Liver (tissue), 3 donors: ENCODE measurements around the gene CCL19.

Experiments
- ATF3 ChIP-seq: IDR thresholded peaks from 2 replicates; pipeline ENCODE4 v1.6.1; 2016; ENCODE audit warnings: antibody characterized with exemption
- EGR1 ChIP-seq, 2 donors: IDR thresholded peaks; 2 replicates each; pipeline ENCODE4 v1.6.1; 2016 to 2018; ENCODE audit warnings: antibody characterized with exemption in 2 of 2, low read depth in 2 of 2
- FOXA2 ChIP-seq: IDR thresholded peaks from 2 replicates; pipeline ENCODE4 v1.6.1; 2016; ENCODE audit warnings: antibody characterized with exemption
- GABPA ChIP-seq, 2 donors: IDR thresholded peaks in 1 of 2; conservative IDR thresholded peaks in 1 of 2; 2 replicates each; pipeline ENCODE4 v1.6.1; 2016; ENCODE audit warnings: antibody characterized with exemption in 2 of 2, mild to moderate bottlenecking in 1 of 2, moderate library complexity in 1 of 2
- JUND ChIP-seq, 2 donors: IDR thresholded peaks; 2 replicates each; pipeline ENCODE4 v1.6.1; 2016; ENCODE audit warnings: antibody characterized with exemption in 2 of 2
- MAX ChIP-seq: IDR thresholded peaks from 2 replicates; pipeline ENCODE4 v1.6.1; 2016; ENCODE audit warnings: antibody characterized with exemption
- RAD21 ChIP-seq, 2 donors: IDR thresholded peaks; 2 replicates each; pipeline ENCODE4 v1.6.1; 2016; ENCODE audit warnings: antibody characterized with exemption in 2 of 2, mild to moderate bottlenecking in 2 of 2
- REST ChIP-seq: IDR thresholded peaks from 2 replicates; pipeline ENCODE4 v1.6.1; 2016; ENCODE audit warnings: antibody characterized with exemption, mild to moderate bottlenecking
- SP1 ChIP-seq: IDR thresholded peaks from 2 replicates; pipeline ENCODE4 v1.6.1; 2018; ENCODE audit warnings: antibody characterized with exemption, mild to moderate bottlenecking
- TF ChIP-seq, protein P1 (sequence below): fragments of 150-350 bp; IDR thresholded peaks from 2 replicates; pipeline ENCODE4 v1.5.1; 2017; ENCODE audit warnings: improper control_type of control experiment, low read depth, low read length; ENCODE audit not compliant: missing input control
- TF ChIP-seq, protein P2 (sequence below): IDR thresholded peaks from 2 replicates; pipeline ENCODE4 v1.6.1; 2016; ENCODE audit warnings: antibody characterized with exemption
- donor health status: healthy.
- donor health status: healthy.

GRCh38 chr9:34686732-34687131 is 4.3 kb downstream of the CCL19 start:
- TF ChIP-seq, protein P1, sequence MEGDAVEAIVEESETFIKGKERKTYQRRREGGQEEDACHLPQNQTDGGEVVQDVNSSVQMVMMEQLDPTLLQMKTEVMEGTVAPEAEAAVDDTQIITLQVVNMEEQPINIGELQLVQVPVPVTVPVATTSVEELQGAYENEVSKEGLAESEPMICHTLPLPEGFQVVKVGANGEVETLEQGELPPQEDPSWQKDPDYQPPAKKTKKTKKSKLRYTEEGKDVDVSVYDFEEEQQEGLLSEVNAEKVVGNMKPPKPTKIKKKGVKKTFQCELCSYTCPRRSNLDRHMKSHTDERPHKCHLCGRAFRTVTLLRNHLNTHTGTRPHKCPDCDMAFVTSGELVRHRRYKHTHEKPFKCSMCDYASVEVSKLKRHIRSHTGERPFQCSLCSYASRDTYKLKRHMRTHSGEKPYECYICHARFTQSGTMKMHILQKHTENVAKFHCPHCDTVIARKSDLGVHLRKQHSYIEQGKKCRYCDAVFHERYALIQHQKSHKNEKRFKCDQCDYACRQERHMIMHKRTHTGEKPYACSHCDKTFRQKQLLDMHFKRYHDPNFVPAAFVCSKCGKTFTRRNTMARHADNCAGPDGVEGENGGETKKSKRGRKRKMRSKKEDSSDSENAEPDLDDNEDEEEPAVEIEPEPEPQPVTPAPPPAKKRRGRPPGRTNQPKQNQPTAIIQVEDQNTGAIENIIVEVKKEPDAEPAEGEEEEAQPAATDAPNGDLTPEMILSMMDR: no peak
- no peak for TF ChIP-seq MAX
- TF ChIP-seq REST: no peak
- no peak for TF ChIP-seq ATF3
- no peak for TF ChIP-seq RAD21 (IDR thresholded peaks at IDR 0.05)
- no peak for TF ChIP-seq SP1
- no peak for TF ChIP-seq FOXA2
- no peak for TF ChIP-seq EGR1 (IDR thresholded peaks at IDR 0.05; ENCODE audit: low read depth in 2 of 2)
- TF ChIP-seq GABPA (IDR thresholded peaks at IDR 0.05 in 1 of 2, conservative IDR thresholded peaks at IDR 0.05 in 1 of 2): no peak
- TF ChIP-seq, protein P2, sequence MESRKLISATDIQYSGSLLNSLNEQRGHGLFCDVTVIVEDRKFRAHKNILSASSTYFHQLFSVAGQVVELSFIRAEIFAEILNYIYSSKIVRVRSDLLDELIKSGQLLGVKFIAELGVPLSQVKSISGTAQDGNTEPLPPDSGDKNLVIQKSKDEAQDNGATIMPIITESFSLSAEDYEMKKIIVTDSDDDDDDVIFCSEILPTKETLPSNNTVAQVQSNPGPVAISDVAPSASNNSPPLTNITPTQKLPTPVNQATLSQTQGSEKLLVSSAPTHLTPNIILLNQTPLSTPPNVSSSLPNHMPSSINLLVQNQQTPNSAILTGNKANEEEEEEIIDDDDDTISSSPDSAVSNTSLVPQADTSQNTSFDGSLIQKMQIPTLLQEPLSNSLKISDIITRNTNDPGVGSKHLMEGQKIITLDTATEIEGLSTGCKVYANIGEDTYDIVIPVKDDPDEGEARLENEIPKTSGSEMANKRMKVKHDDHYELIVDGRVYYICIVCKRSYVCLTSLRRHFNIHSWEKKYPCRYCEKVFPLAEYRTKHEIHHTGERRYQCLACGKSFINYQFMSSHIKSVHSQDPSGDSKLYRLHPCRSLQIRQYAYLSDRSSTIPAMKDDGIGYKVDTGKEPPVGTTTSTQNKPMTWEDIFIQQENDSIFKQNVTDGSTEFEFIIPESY: no peak
- TF ChIP-seq JUND (IDR thresholded peaks at IDR 0.05): no peak
